GM19468 (cell line): Measurements from ENCODE around the gene ADPGK.
"Not testable (repeated sequence)": the region's sequence is repeated elsewhere in the genome, so short reads cannot be mapped to it uniquely, and the experiment has no call there.

ENCODE experiments used
- ATAC-seq: cut with Tn5 transposase; IDR thresholded peaks from one replicate; pipeline ENCODE4 v1.9.1; 2021; ENCODE audit warnings: mild to moderate bottlenecking, moderate library complexity, moderate number of reproducible peaks; ENCODE audit not compliant: unreplicated experiment; ENCODE audit errors: extremely low read depth

The ADPGK gene

DNA sequence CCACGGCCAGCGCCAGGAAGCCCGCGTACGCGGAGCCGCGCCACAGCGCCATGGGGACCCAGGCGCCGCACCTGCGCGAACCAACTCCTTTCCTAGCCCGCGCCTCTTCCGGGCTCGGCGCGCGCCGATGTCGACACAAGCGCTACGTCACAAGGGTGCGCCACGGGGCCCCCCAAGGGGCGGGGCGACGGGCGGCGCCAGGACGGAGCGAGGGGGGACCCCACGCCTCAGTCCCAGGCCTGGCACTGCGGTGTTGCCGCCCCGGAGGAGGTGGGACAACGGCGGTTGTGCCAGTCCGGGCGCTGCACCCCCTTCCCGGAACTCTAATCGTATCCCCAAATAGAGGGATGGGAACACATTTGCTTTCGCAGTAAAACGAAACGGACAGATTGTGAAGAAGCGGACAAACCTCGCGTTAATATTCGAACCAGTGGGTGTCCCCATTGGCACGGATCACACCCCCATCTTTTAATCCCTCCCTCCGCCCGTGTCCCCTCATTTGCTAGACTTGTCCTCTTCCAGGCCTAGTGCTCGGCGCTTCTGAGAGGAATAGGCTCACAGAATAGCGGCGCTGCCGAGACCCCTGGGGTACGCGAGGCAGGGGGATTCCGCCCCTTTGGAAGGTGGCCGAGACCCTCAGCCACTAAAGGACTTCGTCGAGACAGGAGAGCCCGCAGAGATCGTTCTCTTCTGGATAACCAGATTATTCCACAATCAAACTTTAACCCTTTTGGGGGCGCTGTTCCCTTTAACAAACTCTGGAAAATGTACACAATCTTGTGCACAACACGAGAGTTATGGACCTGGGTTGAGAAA lies at the start of gene ADPGK:
Gene ADPGK (minus strand): TSS at position 119 of the 816 bp plus-strand sequence. CDS start 67 bp downstream, at position 52.
- ATAC-seq = peak; percentile 80

DNA sequence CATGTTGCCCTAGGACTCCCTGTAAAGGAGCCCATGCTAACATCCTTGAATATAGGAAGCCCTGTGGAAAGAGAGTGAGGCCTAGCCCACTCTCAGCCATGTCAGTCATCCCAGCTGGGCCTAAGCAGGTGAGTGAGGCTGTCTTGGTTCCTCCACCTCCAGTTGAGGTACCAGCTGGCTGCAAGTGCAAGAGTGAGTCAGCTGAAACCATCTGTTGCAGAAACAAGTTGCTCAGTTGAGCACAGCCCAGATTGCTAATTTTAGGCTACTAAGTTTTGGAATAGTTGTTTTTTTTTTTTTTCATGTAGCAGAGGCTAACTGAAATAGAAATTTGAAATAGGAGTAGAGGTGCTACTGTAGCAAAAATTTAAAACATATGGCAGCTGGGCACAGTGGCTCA lies 43.7 kb upstream of the ADPGK start:
- ATAC-seq = no peak

GRCh38 chr15:72826611-72827010 lies 43.1 kb upstream of the ADPGK start:
- no peak for ATAC-seq

- ATAC-seq = no peak
Observed at GRCh38 chr15:72825829-72826228, 42.3 kb upstream of the ADPGK start.

- no peak for ATAC-seq
Observed at GRCh38 chr15:72824781-72825180, 41.2 kb upstream of the ADPGK start.

GRCh38 chr15:72824112-72824511 lies 40.6 kb upstream of the ADPGK start:
- ATAC-seq = no peak

- no peak for ATAC-seq
Observed at GRCh38 chr15:72820278-72820677, 36.7 kb upstream of the ADPGK start.

GRCh38 chr15:72818632-72819031 lies 35.1 kb upstream of the ADPGK start:
- ATAC-seq = no peak

GRCh38 chr15:72813345-72814004 lies 29.9 kb upstream of the ADPGK start:
- no peak for ATAC-seq

- ATAC-seq = no peak
Observed at GRCh38 chr15:72809329-72809728, 25.8 kb upstream of the ADPGK start.

DNA sequence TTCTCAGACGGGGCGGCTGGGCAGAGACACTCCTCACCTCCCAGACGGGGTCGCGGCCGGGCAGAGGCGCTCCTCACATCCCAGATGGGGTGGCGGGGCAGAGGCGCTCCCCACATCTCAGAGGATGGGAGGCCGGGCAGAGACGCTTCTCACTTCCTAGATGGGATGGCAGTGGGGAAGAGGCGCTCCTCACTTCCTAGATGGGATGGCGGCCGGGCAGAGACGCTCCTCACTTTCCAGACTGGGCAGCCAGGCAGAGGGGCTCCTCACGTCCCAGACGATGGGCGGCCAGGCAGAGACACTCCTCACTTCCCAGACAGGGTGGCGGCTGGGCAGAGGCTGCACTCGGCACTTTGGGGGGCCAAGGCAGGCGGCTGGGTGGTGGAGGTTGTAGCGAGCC lies 23.8 kb upstream of the ADPGK start:
- not testable (repeated sequence) for ATAC-seq

DNA sequence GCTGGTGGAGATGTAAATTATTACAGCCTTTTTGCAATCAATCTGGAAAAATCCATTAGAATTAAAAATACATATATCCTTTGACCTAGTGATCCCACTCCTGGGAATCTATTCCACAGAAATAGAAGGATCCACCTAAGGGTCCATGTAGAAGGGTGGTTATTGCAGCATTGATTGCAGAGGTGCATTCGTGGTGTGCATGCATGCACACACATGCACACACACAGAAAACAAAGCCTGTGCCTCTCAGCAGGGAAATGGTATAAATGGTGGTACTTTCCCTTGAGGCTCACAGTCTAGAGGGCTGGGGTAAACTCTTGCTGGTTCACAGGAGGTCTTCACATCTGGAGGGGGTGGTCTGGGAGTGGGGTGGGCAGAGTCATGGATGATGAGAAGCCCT lies 19.4 kb upstream of the ADPGK start:
- ATAC-seq = no peak

DNA sequence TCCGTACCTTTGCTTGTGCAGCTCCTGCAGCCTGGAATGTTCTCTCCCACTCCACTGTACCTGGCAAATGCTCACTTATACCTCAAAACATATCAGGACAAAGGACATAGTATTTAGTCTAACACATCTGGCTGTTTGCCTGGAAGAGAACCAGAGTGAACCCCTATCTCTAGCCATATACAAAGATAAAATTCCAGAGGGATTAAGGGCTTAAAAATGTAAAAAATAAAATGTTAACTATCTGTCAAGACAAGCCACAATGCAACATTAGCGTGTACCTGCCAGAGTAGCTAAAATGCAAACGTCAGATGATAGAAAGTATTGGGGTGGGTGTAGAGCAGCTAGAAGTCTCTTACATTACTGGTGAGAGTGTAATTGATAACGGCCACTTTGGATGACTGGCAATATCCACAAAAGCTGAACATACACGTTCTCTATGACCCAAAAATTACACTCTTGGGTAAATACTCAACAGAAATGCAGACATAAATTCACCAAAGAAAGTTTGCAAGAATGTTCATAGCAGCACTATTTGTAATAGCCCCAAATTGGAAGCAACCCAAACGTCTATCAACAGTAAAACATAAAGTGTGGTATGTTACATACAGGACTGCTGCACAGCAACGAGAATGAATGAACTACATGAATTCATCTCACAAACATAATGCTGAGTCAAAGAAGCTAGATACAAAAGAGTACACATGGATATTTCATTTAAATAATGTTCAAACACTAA lies 18.2 kb upstream of the ADPGK start:
- no peak for ATAC-seq

DNA sequence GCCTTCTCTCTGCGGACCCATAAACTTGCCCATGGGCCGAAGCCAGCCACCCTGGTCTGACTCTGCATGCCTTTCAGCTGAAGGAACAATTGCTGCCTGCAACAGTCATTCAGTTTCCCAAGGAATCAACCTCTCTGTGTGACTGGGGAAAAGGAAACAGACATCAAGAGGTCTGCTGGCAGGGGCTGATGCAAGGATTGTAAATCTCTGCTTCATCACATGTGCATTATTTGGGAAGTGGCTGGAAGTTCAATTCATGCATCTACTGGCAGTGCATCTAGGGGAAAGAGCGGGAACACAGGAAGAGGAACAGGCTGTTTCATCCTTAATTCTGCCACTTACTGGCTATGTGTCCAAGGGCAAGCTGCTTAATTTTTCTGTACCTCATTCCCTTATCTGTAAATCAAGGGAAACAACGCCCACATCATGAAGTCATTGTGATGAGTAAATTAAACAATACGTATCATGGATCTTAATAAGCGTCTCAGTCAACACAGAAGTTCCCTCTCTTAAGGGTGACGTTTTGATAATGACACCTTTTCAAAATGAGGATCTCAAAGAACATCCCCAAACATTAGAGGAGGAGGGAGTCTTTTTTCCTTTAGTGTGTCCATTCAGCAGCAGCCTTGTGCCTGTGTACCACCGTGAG lies 17.4 kb upstream of the ADPGK start:
- ATAC-seq = no peak

DNA sequence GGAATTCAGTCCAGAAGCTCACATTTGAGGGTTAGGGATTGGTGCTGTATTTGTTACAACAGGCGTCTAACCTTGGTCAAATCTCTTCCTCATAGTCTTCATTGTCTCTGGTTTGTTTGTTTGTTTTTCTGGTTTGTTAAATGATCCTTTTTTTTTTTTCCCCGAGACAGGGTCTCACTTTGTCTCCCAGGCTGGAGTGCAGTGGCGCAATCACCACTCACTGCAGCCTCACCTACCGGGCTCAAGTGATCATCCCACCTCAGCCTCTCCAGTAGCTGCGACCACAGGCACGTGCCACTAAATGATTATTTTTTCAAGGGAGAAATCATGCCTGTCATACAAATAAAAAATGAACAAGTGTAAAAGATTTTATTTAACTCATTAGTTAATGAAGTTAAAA lies 14.3 kb upstream of the ADPGK start:
- ATAC-seq = no peak

DNA sequence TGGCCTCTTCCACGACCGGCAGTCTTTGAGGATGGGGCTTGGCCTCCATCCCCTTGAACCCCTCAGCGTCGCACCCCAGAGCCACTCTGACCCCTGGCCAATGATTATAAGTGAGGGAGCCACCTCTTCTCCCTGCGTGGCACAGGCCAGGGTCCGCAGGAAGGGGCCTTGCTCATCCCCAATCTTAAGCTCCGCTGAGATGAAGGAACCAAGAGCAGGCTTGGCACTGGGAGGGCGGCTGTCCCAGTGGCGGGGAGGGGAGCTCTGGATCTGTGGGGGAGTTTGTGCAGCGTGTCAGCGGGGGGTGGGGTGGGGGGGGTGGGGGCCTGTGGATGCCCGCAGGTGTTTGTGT lies 13.8 kb upstream of the ADPGK start:
- ATAC-seq = no peak

- no peak for ATAC-seq
Observed at GRCh38 chr15:72796515-72797337, 13.2 kb upstream of the ADPGK start.

DNA sequence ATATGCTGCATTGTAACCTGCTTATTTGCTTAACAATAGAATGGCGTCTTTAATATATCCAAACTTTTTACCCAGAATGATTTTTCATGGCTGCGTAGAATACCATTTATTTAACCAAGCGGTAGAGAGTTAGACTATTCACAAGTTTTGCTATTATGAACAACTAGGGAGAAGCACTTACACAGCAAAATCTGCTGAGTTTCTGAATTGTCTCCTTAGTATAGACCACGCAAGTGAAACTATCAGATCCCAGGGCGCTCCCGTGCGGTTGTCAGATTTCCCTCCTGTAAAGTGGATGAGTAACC lies 12.6 kb upstream of the ADPGK start:
- ATAC-seq = no peak

DNA sequence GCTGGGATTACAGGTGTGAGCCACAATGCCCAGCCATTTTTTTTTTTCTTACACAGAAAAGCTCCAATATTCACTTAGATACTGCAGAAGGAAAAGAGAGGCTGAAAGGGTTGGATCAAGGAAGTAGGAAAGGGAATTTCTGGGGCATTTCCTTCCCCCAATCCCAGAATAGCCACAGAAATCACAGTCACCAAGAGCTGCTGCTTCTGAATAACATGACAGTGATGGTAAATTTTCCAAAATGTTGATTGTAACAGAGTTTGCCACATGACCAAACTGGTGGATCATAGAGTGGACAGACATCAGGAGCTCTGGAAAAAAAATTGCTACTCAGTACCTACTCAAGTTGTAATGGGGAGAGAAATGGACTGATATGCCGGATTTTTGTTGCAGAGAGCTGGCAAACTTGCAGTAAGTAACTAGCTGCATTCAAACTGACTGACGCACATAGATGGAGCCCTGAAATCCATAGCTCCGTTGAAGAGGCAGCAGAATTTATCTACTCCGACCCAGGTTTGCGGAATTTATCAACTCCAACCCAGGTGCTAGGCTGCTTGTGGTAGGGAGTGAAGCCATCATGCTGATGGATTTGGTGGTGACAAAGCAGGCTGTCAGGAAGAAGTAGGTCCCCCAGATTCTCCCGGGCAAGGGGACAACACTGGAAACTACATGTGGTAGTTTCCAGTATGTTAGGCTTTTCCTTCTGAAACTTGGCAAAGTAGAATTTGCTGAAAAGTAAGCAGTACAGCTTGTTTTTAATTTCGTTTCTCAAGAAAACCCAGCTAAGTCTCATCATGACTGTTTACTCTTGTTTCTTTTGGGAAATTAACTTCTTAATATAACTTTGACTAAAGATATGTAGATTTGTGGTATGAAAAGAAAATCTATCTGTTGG lies 10.5 kb upstream of the ADPGK start:
- no peak for ATAC-seq
